Gastrocnemius medialis (tissue), 4 donors: ENCODE measurements around the gene NR1H4. TPM values are rescaled to one million over a fixed set of nuclear protein-coding genes. Genes with fewer than 3 reads are reported as not detected.

Experiments
- ATAC-seq, 2 donors: fragments of 150-250 bp; one replicate each; pipeline ENCODE4 v1.9.1; 2016
- DNase-seq, 2 donors: peaks; one replicate each; pipeline ENCODE4 v3.0.0-alpha.2; 2019
- H3K27ac ChIP-seq, 4 donors: fragments of 200-600 bp; sonication (generic); 1 replicate in 1 of 4; 2 replicates in 3 of 4; pipeline ENCODE4 v1.5.1; 2016 to 2018; ENCODE audit warnings: mild to moderate bottlenecking in 2 of 4, moderate library complexity in 1 of 4
- H3K27me3 ChIP-seq, 3 donors: fragments of 200-600 bp; sonication (generic) in 2 of 3; 1 replicate in 1 of 3; 2 replicates in 2 of 3; pipeline versions ENCODE4 v1.5.1 to v1.6.0; 2016 to 2019; ENCODE audit warnings: mild to moderate bottlenecking in 1 of 3, moderate library complexity in 1 of 3
- H3K36me3 ChIP-seq, 2 donors: fragments of 200-600 bp; sonication (generic) in 1 of 2; one replicate each; pipeline ENCODE4 v1.5.1; 2017 to 2018
- H3K4me1 ChIP-seq, 2 donors: fragments of 200-600 bp; sonication (generic) in 1 of 2; one replicate each; pipeline ENCODE4 v1.5.1; 2016 to 2017; ENCODE audit warnings: mild to moderate bottlenecking in 2 of 2
- H3K4me3 ChIP-seq, 4 donors: fragments of 200-600 bp; sonication (generic) in 3 of 4; 1 replicate in 1 of 4; 2 replicates in 3 of 4; pipeline ENCODE4 v1.5.1; 2016 to 2019; ENCODE audit warnings: mild to moderate bottlenecking in 2 of 4
- H3K9me3 ChIP-seq, 3 donors: fragments of 200-600 bp; sonication (generic) in 2 of 3; 1 replicate in 1 of 3; 2 replicates in 2 of 3; pipeline ENCODE4 v1.5.1; 2016 to 2019
- CTCF ChIP-seq, 5 experiments: fragments of 450-650 bp in 3 of 5; fragments of 200-600 bp in 2 of 5; sonication (generic) in 2 of 5; IDR thresholded peaks in 4 of 5; conservative IDR thresholded peaks in 1 of 5; 1 replicate in 4 of 5; 2 replicates in 1 of 5; pipeline ENCODE4 v1.5.1; 2016 to 2019; ENCODE audit warnings: antibody characterized with exemption in 5 of 5, mild to moderate bottlenecking in 3 of 5, moderate library complexity in 3 of 5
- POLR2A ChIP-seq, 2 donors: fragments of 450-650 bp; IDR thresholded peaks; one replicate each; pipeline ENCODE4 v1.6.1; 2017; ENCODE audit warnings: antibody characterized with exemption in 2 of 2, mild to moderate bottlenecking in 2 of 2, moderate library complexity in 2 of 2
- in situ Hi-C, 4 donors: fragments of 200-750 bp; cut with MboI; loops; one replicate each; pipeline versions ENCODE4 v1.15.0 to v1.8.0; 2017; ENCODE audit warnings: low sequenced_read_pairs in 4 of 4
- intact Hi-C: fragments of 100-400 bp; cut with DNase I; formaldehyde crosslinking; loops from one replicate; pipeline ENCODE4 v1.15.1; 2023; ENCODE audit warnings: low total_unique reads
- total RNA-seq, 4 donors: library from RNA; depleted of rRNA; stranded (reverse); fragments of >200 nt; gene quantifications; one replicate each; pipeline versions ENCODE4 v1.1.0 to v1.2.3, GENCODE V29; 2016

Gene NR1H4
- total RNA-seq, 4 donors from 2014 or later, result 0.20 TPM; not detected in 3

GRCh38 chr12:100566887-100567637 lies 93.4 kb downstream of the NR1H4 start:
- TF ChIP-seq CTCF (IDR thresholded peaks at IDR 0.05 in 4 of 5, conservative IDR thresholded peaks at IDR 0.05 in 1 of 5), result no peak
- no peak for TF ChIP-seq POLR2A (IDR thresholded peaks at IDR 0.05)
- Histone ChIP-seq H3K4me1 (no peaks in the 10 kb centered on the region), H3K9me3 (no peaks in the 10 kb centered on the region), H3K27ac (no peak overlapping the region), H3K36me3 (no peaks in the 10 kb centered on the region), H3K27me3 (no peaks in the 10 kb centered on the region), H3K4me3 (no peak overlapping the region)
- ATAC-seq (peak in 1 of 2 donors; percentile 36), DNase-seq (peak; percentile 9 to 32)
- in situ Hi-C loops, result loop anchor here in 3 of 4 donors (25.0 kb wide), 1 partner anchor 330 kb away; no protein-coding TSS in a partner anchor
- intact Hi-C loops, result no loop called here

GRCh38 chr12:100567945-100568344 lies 94.3 kb downstream of the NR1H4 start:
- in situ Hi-C loops, result loop anchor here in 3 of 4 donors (25.0 kb wide), 1 partner anchor 331 kb away; no protein-coding TSS in a partner anchor
- no peak for ATAC-seq

GRCh38 chr12:100572184-100572583 lies 98.5 kb downstream of the NR1H4 start:
- no peak for ATAC-seq

More at GRCh38 chr12:100567945-100568344, 94.3 kb downstream of the NR1H4 start:
- no peak for DNase-seq
- Histone ChIP-seq H3K4me3 (no peak overlapping the region), H3K9me3 (no peaks in the 10 kb centered on the region), H3K27me3 (no peaks in the 10 kb centered on the region), H3K4me1 (no peaks in the 10 kb centered on the region), H3K36me3 (no peaks in the 10 kb centered on the region), H3K27ac (no peak overlapping the region)
- TF ChIP-seq POLR2A (IDR thresholded peaks at IDR 0.05) (no peak), CTCF (IDR thresholded peaks at IDR 0.05 in 4 of 5, conservative IDR thresholded peaks at IDR 0.05 in 1 of 5) (no peak)
- intact Hi-C loops, result no loop called here

More at GRCh38 chr12:100572184-100572583, 98.5 kb downstream of the NR1H4 start:
- in situ Hi-C loops, result loop anchor here in 3 of 4 donors (25.0 kb wide), 1 partner anchor 335 kb away; no protein-coding TSS in a partner anchor
- Histone ChIP-seq H3K4me1 (peaks cover 15 to 16% of the 10 kb centered on the region in 2 donors), H3K4me3 (no peak overlapping the region), H3K27ac (no peak overlapping the region), H3K36me3 (no peaks in the 10 kb centered on the region), H3K9me3 (no peaks in the 10 kb centered on the region), H3K27me3 (peaks cover 0 to 3% (median 0%) of the 10 kb centered on the region in 3 donors)
- TF ChIP-seq POLR2A (IDR thresholded peaks at IDR 0.05), result no peak
- no peak for TF ChIP-seq CTCF (IDR thresholded peaks at IDR 0.05 in 4 of 5, conservative IDR thresholded peaks at IDR 0.05 in 1 of 5)
- no peak for DNase-seq
- intact Hi-C loops, result loop anchor here (10.0 kb wide), 1 partner anchor 307 kb away; the partner anchor contains the start of genes DEPDC4 and SCYL2
